H1 (cell line): ENCODE data around the gene FGF3. TPM values are rescaled to one million over a fixed set of nuclear protein-coding genes. Genes with fewer than 3 reads are reported as not detected.

Experiments used
- EP300 ChIP-seq, 2 experiments: IDR thresholded peaks; 1 replicate in 1 of 2; 2 replicates in 1 of 2; pipeline ENCODE4 v1.6.1; 2011 to 2012; ENCODE audit warnings: low read depth in 2 of 2, low read length in 2 of 2, mild to moderate bottlenecking in 2 of 2, borderline replicate concordance in 1 of 2, inconsistent platforms in 1 of 2, moderate library complexity in 1 of 2
- GABPA ChIP-seq: IDR thresholded peaks from 2 replicates; pipeline ENCODE4 v1.6.1; 2011; ENCODE audit warnings: mild to moderate bottlenecking, low read length, moderate library complexity, borderline replicate concordance; ENCODE audit not compliant: insufficient read depth
- NRF1 ChIP-seq: IDR thresholded peaks from 2 replicates; pipeline ENCODE4 v1.6.1; 2011; ENCODE audit warnings: mild to moderate bottlenecking, low read depth, low read length, improper control_type of control experiment
- PHF8 ChIP-seq: fragments of 200-600 bp; sonication (generic); conservative IDR thresholded peaks from 2 replicates; pipeline ENCODE4 v1.7.1; 2012; ENCODE audit warnings: low read depth, mild to moderate bottlenecking, inconsistent platforms, low read length, moderate library complexity
- POU5F1 ChIP-seq: IDR thresholded peaks from 2 replicates; pipeline ENCODE4 v1.6.1; 2011; ENCODE audit warnings: low read depth, mild to moderate bottlenecking, low read length, moderate library complexity
- SIRT6 ChIP-seq: IDR thresholded peaks from one replicate; pipeline ENCODE4 v1.7.1; 2012; ENCODE audit warnings: low read length, inconsistent platforms
- polyA plus RNA-seq, 7 experiments: library from polyadenylated mRNA; depleted of rRNA in 3 of 7; stranded (reverse) in 5 of 7; unstranded in 2 of 7; fragments of >200 nt in 5 of 7; fragments of 200-250 nt in 2 of 7; gene quantifications; 1 replicate in 5 of 7; 2 replicates in 1 of 7; 4 replicates in 1 of 7; pipeline versions ENCODE4 v1.2.1 to v1.2.3, GENCODE V29; 2011 to 2013; ENCODE audit warnings: missing spikeins in 2 of 7, mixed read lengths in 2 of 7
- total RNA-seq: library from RNA; stranded (reverse); fragmentation: NEBNext Ultra II Directional; extraction: Animal tissue kit (Norgen Biotek cat#: 25700); gene quantifications from 2 replicates; pipeline ENCODE4 v1.2.1, GENCODE V29; 2021

The FGF3 gene
- total and polyA plus RNA-seq, 2 of the 8 experiments (the other 6 are each of a cell fraction or from before 2014, with no cell fraction given), result not detected

- TF ChIP-seq GABPA (no peak), EP300 (IDR thresholded peaks at IDR 0.05; ENCODE audit: borderline replicate concordance in 1 of 2, low read depth in 2 of 2, low read length in 2 of 2) (no peak), POU5F1 (no peak), NRF1 (no peak), SIRT6 (no peak), PHF8 (no peak)
Observed at GRCh38 chr11:69811431-69811830, 7.8 kb downstream of the FGF3 start (continued).
